Measurements from ENCODE around the gene RAB38.

The RAB38 gene

GRCh38 chr11:88105951-88106350, 69.3 kb downstream of the RAB38 start:
- WGBS, 2 experiments, result 86 to 98% methylated on average over 1 to 2 of the region's 2 CpGs

GRCh38 chr11:88105526-88105925, 69.7 kb downstream of the RAB38 start:
- Histone ChIP-seq H3K4me1 (ENCODE audit: control insufficient read depth, insufficient read depth, low read length) (no peaks in the 10 kb centered on the region), H3K9me3 (ENCODE audit: control insufficient read depth, low read length) (no peaks in the 10 kb centered on the region), H3K27ac (ENCODE audit: insufficient read depth, low read depth, low read length, poor library complexity, severe bottlenecking) (no peak overlapping the region), H3K4me3 (ENCODE audit: insufficient read depth, low read depth, low read length) (no peak overlapping the region), H3K36me3 (ENCODE audit: control insufficient read depth, insufficient read depth, low read length) (no peaks in the 10 kb centered on the region), H3K27me3 (ENCODE audit: control insufficient read depth, insufficient read depth, low read length, poor library complexity, severe bottlenecking) (no peaks in the 10 kb centered on the region)
- WGBS, 2 experiments, result 76 to 87% methylated on average over 1 of the region's 1 CpG

More at GRCh38 chr11:88105951-88106350, 69.3 kb downstream of the RAB38 start:
- Histone ChIP-seq H3K27me3 (ENCODE audit: control insufficient read depth, insufficient read depth, low read length, poor library complexity, severe bottlenecking) (no peaks in the 10 kb centered on the region), H3K36me3 (ENCODE audit: control insufficient read depth, insufficient read depth, low read length) (no peaks in the 10 kb centered on the region), H3K4me1 (ENCODE audit: control insufficient read depth, insufficient read depth, low read length) (no peaks in the 10 kb centered on the region), H3K27ac (ENCODE audit: insufficient read depth, low read depth, low read length, poor library complexity, severe bottlenecking) (no peak overlapping the region), H3K4me3 (ENCODE audit: insufficient read depth, low read depth, low read length) (no peak overlapping the region), H3K9me3 (ENCODE audit: control insufficient read depth, low read length) (no peaks in the 10 kb centered on the region)

GRCh38 chr11:88104408-88104807, 70.8 kb downstream of the RAB38 start:
- H3K36me3 ChIP-seq (ENCODE audit: control insufficient read depth, insufficient read depth, low read length), result no peaks in the 10 kb centered on the region
- no peaks in the 10 kb centered on the region for H3K27me3 ChIP-seq (ENCODE audit: control insufficient read depth, insufficient read depth, low read length, poor library complexity, severe bottlenecking)
- no peak overlapping the region for H3K4me3 ChIP-seq (ENCODE audit: insufficient read depth, low read depth, low read length)
- no peaks in the 10 kb centered on the region for H3K4me1 ChIP-seq (ENCODE audit: control insufficient read depth, insufficient read depth, low read length)
- no peak overlapping the region for H3K27ac ChIP-seq (ENCODE audit: insufficient read depth, low read depth, low read length, poor library complexity, severe bottlenecking)
- H3K9me3 ChIP-seq (ENCODE audit: control insufficient read depth, low read length), result no peaks in the 10 kb centered on the region

- Histone ChIP-seq H3K9me3 (ENCODE audit: control insufficient read depth, low read length) (no peaks in the 10 kb centered on the region), H3K36me3 (ENCODE audit: control insufficient read depth, insufficient read depth, low read length) (no peaks in the 10 kb centered on the region), H3K27me3 (ENCODE audit: control insufficient read depth, insufficient read depth, low read length, poor library complexity, severe bottlenecking) (no peaks in the 10 kb centered on the region), H3K27ac (ENCODE audit: insufficient read depth, low read depth, low read length, poor library complexity, severe bottlenecking) (no peak overlapping the region), H3K4me1 (ENCODE audit: control insufficient read depth, insufficient read depth, low read length) (no peaks in the 10 kb centered on the region), H3K4me3 (ENCODE audit: insufficient read depth, low read depth, low read length) (no peak overlapping the region)
- WGBS, 2 experiments, result 61 to 70% methylated on average over 9 of the region's 9 CpGs
These were observed 71.7 kb downstream of the RAB38 start for GRCh38 chr11:88103337-88104206.

- no peak overlapping the region for H3K4me3 ChIP-seq (ENCODE audit: insufficient read depth, low read depth, low read length)
- no peaks in the 10 kb centered on the region for H3K4me1 ChIP-seq (ENCODE audit: control insufficient read depth, insufficient read depth, low read length)
- H3K27me3 ChIP-seq (ENCODE audit: control insufficient read depth, insufficient read depth, low read length, poor library complexity, severe bottlenecking), result no peaks in the 10 kb centered on the region
- H3K27ac ChIP-seq (ENCODE audit: insufficient read depth, low read depth, low read length, poor library complexity, severe bottlenecking), result no peak overlapping the region
- no peaks in the 10 kb centered on the region for H3K36me3 ChIP-seq (ENCODE audit: control insufficient read depth, insufficient read depth, low read length)
- H3K9me3 ChIP-seq (ENCODE audit: control insufficient read depth, low read length), result no peaks in the 10 kb centered on the region
- WGBS, 2 experiments, result 89 to 94% methylated on average over 3 of the region's 3 CpGs
These were observed 72.7 kb downstream of the RAB38 start for GRCh38 chr11:88102598-88102934.

- 62 to 65% methylated on average over 3 of the region's 3 CpGs for WGBS, 2 experiments
- H3K27me3 ChIP-seq (ENCODE audit: control insufficient read depth, insufficient read depth, low read length, poor library complexity, severe bottlenecking), result no peaks in the 10 kb centered on the region
- no peaks in the 10 kb centered on the region for H3K36me3 ChIP-seq (ENCODE audit: control insufficient read depth, insufficient read depth, low read length)
- no peak overlapping the region for H3K27ac ChIP-seq (ENCODE audit: insufficient read depth, low read depth, low read length, poor library complexity, severe bottlenecking)
- H3K4me1 ChIP-seq (ENCODE audit: control insufficient read depth, insufficient read depth, low read length), result no peaks in the 10 kb centered on the region
- no peak overlapping the region for H3K4me3 ChIP-seq (ENCODE audit: insufficient read depth, low read depth, low read length)
- H3K9me3 ChIP-seq (ENCODE audit: control insufficient read depth, low read length), result no peaks in the 10 kb centered on the region
These were observed 73.2 kb downstream of the RAB38 start for GRCh38 chr11:88101881-88102597.

- H3K4me3 ChIP-seq (ENCODE audit: insufficient read depth, low read depth, low read length), result no peak overlapping the region
These were observed 75.1 kb downstream of the RAB38 start for GRCh38 chr11:88100151-88100550.

GRCh38 chr11:88098289-88098688, 77.0 kb downstream of the RAB38 start:
- H3K27me3 ChIP-seq (ENCODE audit: control insufficient read depth, insufficient read depth, low read length, poor library complexity, severe bottlenecking), result no peaks in the 10 kb centered on the region
- H3K4me3 ChIP-seq (ENCODE audit: insufficient read depth, low read depth, low read length), result no peak overlapping the region
- no peaks in the 10 kb centered on the region for H3K9me3 ChIP-seq (ENCODE audit: control insufficient read depth, low read length)
- H3K36me3 ChIP-seq (ENCODE audit: control insufficient read depth, insufficient read depth, low read length), result no peaks in the 10 kb centered on the region
- H3K4me1 ChIP-seq (ENCODE audit: control insufficient read depth, insufficient read depth, low read length), result no peaks in the 10 kb centered on the region
- H3K27ac ChIP-seq (ENCODE audit: insufficient read depth, low read depth, low read length, poor library complexity, severe bottlenecking), result no peak overlapping the region

More at GRCh38 chr11:88100151-88100550, 75.1 kb downstream of the RAB38 start:
- WGBS, 2 experiments, result 96 to 97% methylated on average over 4 to 5 of the region's 6 CpGs
- H3K27ac ChIP-seq (ENCODE audit: insufficient read depth, low read depth, low read length, poor library complexity, severe bottlenecking), result no peak overlapping the region
- H3K4me1 ChIP-seq (ENCODE audit: control insufficient read depth, insufficient read depth, low read length), result no peaks in the 10 kb centered on the region
- H3K36me3 ChIP-seq (ENCODE audit: control insufficient read depth, insufficient read depth, low read length), result no peaks in the 10 kb centered on the region
- no peaks in the 10 kb centered on the region for H3K27me3 ChIP-seq (ENCODE audit: control insufficient read depth, insufficient read depth, low read length, poor library complexity, severe bottlenecking)
- no peaks in the 10 kb centered on the region for H3K9me3 ChIP-seq (ENCODE audit: control insufficient read depth, low read length)

- Histone ChIP-seq H3K36me3 (ENCODE audit: control insufficient read depth, insufficient read depth, low read length) (no peaks in the 10 kb centered on the region), H3K4me3 (ENCODE audit: insufficient read depth, low read depth, low read length) (no peak overlapping the region)
- WGBS, 2 experiments, result 82 to 83% methylated on average over 1 of the region's 1 CpG
These were observed 86.1 kb downstream of the RAB38 start for GRCh38 chr11:88089134-88089533.

GRCh38 chr11:88087337-88087736, 87.9 kb downstream of the RAB38 start:
- H3K4me3 ChIP-seq (ENCODE audit: insufficient read depth, low read depth, low read length), result no peak overlapping the region
- no peaks in the 10 kb centered on the region for H3K27me3 ChIP-seq (ENCODE audit: control insufficient read depth, insufficient read depth, low read length, poor library complexity, severe bottlenecking)
- H3K9me3 ChIP-seq (ENCODE audit: control insufficient read depth, low read length), result no peaks in the 10 kb centered on the region
- 91 to 97% methylated on average over 3 of the region's 3 CpGs for whole genome bisulfite sequencing, 2 experiments
- H3K27ac ChIP-seq (ENCODE audit: insufficient read depth, low read depth, low read length, poor library complexity, severe bottlenecking), result no peak overlapping the region
- no peaks in the 10 kb centered on the region for H3K36me3 ChIP-seq (ENCODE audit: control insufficient read depth, insufficient read depth, low read length)
- H3K4me1 ChIP-seq (ENCODE audit: control insufficient read depth, insufficient read depth, low read length), result no peaks in the 10 kb centered on the region

More at GRCh38 chr11:88089134-88089533, 86.1 kb downstream of the RAB38 start:
- Histone ChIP-seq H3K27ac (ENCODE audit: insufficient read depth, low read depth, low read length, poor library complexity, severe bottlenecking) (no peak overlapping the region), H3K4me1 (ENCODE audit: control insufficient read depth, insufficient read depth, low read length) (no peaks in the 10 kb centered on the region), H3K9me3 (ENCODE audit: control insufficient read depth, low read length) (no peaks in the 10 kb centered on the region), H3K27me3 (ENCODE audit: control insufficient read depth, insufficient read depth, low read length, poor library complexity, severe bottlenecking) (no peaks in the 10 kb centered on the region)

Measured in ectodermal cell (in vitro differentiated cells).